ENCODE measurements around the gene ADAM23.

Gene ADAM23

GRCh38 chr2:206563374-206563773 is 120.0 kb downstream of the ADAM23 start:
- DNase-seq (ENCODE audit: low read depth in 2 of 2) = no peak

GRCh38 chr2:206565666-206566065 is 122.3 kb downstream of the ADAM23 start:
- DNase-seq (ENCODE audit: low read depth in 2 of 2) = no peak

GRCh38 chr2:206569470-206569869 is 126.1 kb downstream of the ADAM23 start:
- no peak for DNase-seq (ENCODE audit: low read depth in 2 of 2)

GRCh38 chr2:206570199-206570598 is 126.9 kb downstream of the ADAM23 start:
- DNase-seq (ENCODE audit: low read depth in 2 of 2) = no peak

- no peak for DNase-seq (ENCODE audit: low read depth in 2 of 2)
Measured at GRCh38 chr2:206572725-206573124, 129.4 kb downstream of the ADAM23 start.

GRCh38 chr2:206573793-206574192 is 130.5 kb downstream of the ADAM23 start:
- DNase-seq (ENCODE audit: low read depth in 2 of 2) = no peak

GRCh38 chr2:206584323-206585116 is 141.2 kb downstream of the ADAM23 start:
- no peak for DNase-seq (ENCODE audit: low read depth in 2 of 2)

- no peak for DNase-seq (ENCODE audit: low read depth in 2 of 2)
Measured at GRCh38 chr2:206585335-206585734, 142.0 kb downstream of the ADAM23 start.

GRCh38 chr2:206586609-206587008 is 143.3 kb downstream of the ADAM23 start:
- DNase-seq (ENCODE audit: low read depth in 2 of 2) = no peak

GRCh38 chr2:206597717-206598218 is 154.4 kb downstream of the ADAM23 start:
- DNase-seq (ENCODE audit: low read depth in 2 of 2) = no peak

GRCh38 chr2:206603243-206603642 is 159.9 kb downstream of the ADAM23 start:
- DNase-seq (ENCODE audit: low read depth in 2 of 2) = no peak

GRCh38 chr2:206610451-206610850 is 167.1 kb downstream of the ADAM23 start:
- DNase-seq (ENCODE audit: low read depth in 2 of 2) = no peak

GRCh38 chr2:206611191-206611590 is 167.9 kb downstream of the ADAM23 start:
- no peak for DNase-seq (ENCODE audit: low read depth in 2 of 2)

GRCh38 chr2:206611736-206612135 is 168.4 kb downstream of the ADAM23 start:
- no peak for DNase-seq (ENCODE audit: low read depth in 2 of 2)

- no peak for DNase-seq (ENCODE audit: low read depth in 2 of 2)
Measured at GRCh38 chr2:206614811-206615210, 171.5 kb downstream of the ADAM23 start.

- no peak for DNase-seq (ENCODE audit: low read depth in 2 of 2)
Measured at GRCh38 chr2:206615417-206616089, 172.2 kb downstream of the ADAM23 start.

GRCh38 chr2:206616151-206616550 is 172.8 kb downstream of the ADAM23 start:
- DNase-seq (ENCODE audit: low read depth in 2 of 2) = no peak

GRCh38 chr2:206619011-206619410 is 175.7 kb downstream of the ADAM23 start:
- no peak for DNase-seq (ENCODE audit: low read depth in 2 of 2)

- DNase-seq (ENCODE audit: low read depth in 2 of 2) = no peak
Measured at GRCh38 chr2:206626108-206626507, 182.8 kb downstream of the ADAM23 start.

GRCh38 chr2:206627632-206628031 is 184.3 kb downstream of the ADAM23 start:
- no peak for DNase-seq (ENCODE audit: low read depth in 2 of 2)

- DNase-seq (ENCODE audit: low read depth in 2 of 2) = no peak
Measured at GRCh38 chr2:206631340-206631739, 188.0 kb downstream of the ADAM23 start.

GRCh38 chr2:206635015-206635414 is 191.7 kb downstream of the ADAM23 start:
- no peak for DNase-seq (ENCODE audit: low read depth in 2 of 2)

GRCh38 chr2:206639636-206640035 is 196.3 kb downstream of the ADAM23 start:
- no peak for DNase-seq (ENCODE audit: low read depth in 2 of 2)

All from stimulated activated CD4-positive, alpha-beta T cell treated with anti-CD3 and anti-CD28 coated beads, Interleukin-12 subunit alpha, Interleukin-12 subunit beta, amount 100 ng/mL, for 24 hours (primary cell).